ENCODE data around the gene TMEM184A.

DNA sequence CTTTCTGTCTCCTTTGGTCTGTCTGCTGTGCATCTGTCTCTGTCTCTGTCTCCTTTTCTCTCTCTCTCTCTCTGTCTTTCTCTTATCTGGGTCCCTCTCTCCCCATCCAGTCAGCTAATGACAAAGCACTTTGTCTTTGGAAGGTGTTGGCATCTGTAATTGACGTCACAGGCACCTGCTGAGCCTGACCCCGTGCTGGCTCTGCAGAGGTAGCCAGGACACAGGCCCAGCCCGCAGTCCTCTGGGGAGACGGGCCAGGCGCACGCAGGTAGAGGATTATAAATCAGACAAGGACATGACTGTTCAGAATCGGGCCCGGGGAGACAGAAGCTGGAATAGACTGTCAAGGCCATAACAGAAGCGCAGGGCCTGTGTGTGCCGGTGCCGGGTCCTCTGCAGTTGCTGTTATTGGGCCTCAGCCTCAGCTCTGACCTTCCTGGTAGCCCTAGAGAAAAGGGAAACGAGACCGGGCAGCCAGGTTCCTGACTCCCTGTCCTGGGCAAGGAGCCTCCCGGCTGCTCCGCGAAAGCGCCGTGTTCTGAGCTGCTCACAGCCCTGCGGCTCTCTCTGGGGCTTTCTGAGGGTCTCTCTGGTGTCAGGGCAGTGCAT, 24.5 kb upstream of the TMEM184A start:
- TF ChIP-seq, protein P1, sequence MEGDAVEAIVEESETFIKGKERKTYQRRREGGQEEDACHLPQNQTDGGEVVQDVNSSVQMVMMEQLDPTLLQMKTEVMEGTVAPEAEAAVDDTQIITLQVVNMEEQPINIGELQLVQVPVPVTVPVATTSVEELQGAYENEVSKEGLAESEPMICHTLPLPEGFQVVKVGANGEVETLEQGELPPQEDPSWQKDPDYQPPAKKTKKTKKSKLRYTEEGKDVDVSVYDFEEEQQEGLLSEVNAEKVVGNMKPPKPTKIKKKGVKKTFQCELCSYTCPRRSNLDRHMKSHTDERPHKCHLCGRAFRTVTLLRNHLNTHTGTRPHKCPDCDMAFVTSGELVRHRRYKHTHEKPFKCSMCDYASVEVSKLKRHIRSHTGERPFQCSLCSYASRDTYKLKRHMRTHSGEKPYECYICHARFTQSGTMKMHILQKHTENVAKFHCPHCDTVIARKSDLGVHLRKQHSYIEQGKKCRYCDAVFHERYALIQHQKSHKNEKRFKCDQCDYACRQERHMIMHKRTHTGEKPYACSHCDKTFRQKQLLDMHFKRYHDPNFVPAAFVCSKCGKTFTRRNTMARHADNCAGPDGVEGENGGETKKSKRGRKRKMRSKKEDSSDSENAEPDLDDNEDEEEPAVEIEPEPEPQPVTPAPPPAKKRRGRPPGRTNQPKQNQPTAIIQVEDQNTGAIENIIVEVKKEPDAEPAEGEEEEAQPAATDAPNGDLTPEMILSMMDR (IDR thresholded peaks at IDR 0.05) = no peak
- TF ChIP-seq POLR2A (IDR thresholded peaks at IDR 0.05) = no peak
- no peak for TF ChIP-seq EP300 (IDR thresholded peaks at IDR 0.05)
